Measurements from ENCODE around the gene SCUBE2.
A peak's percentile ranks its signal among the peaks of the same experiment; 100 is the strongest.
"Not testable (repeated sequence)": the region's sequence is repeated elsewhere in the genome, so short reads cannot be mapped to it uniquely, and the experiment has no call there.

Gene SCUBE2

DNA sequence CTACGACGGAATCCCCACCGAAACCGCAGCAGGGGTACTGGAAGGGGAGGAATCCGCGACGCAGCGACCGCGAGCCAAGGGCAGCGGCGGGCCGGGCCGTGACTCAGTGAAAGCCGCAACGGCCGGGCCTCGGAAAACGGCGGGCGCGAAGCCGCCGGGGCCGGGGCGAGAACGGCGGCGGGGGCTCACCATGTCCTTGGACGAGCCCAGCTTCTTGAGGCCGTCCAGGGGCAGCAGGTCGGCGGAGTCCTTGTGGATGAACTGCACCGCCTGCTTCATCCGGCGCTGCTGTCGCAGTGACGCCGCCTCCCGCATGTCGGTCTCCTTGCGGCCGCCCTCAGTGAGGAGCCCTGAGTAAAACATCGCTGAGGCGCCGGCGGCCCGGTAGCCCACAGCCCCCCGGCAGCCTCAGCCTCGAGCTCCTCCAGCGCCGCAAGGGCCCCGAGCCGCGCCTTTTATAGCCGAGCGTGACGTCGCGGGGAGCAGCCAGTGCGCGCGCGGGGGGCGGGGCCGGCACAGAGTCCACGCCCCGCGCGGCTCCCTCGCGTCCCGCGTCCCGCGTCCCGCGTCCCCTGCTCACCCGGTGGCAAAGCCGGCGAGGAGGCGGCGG lies 87.7 kb downstream of the SCUBE2 start, which contains the start of gene NRIP3:
Gene NRIP3, minus strand, starts transcription at position 429 of the 610 bp plus-strand sequence. Its CDS starts 66 bp downstream, at position 363.
- no peak for DNase-seq

DNA sequence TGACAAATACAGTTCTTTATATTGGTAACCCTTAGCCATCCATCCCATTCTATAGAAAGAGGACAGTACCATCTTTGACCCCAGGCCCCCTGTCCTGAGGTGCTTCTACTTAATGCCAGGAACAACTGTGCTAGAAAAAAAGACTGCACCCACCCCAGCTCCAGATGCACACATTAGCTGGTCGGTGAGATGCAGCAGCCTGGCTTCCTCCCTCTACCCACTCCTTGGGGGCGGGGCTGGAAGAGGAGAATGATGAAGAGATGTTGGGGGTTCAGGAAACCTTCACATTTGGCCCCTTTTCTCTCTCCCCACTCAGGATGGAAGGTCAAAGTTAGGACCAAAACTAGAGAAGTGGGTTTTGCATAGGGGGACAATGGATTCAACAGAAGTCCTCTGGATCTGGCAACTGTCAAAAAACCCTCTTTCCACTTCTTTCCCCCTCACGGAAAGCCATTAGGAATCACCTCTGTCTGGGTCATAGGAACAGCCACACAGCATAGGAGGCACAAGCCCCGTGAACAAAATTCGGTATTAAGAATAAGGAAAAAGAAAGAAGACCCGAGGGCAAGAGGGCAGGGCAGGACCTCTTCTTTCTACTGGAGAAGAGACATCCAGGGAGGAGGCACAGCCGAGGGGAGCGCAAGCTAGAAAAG lies 88.4 kb downstream of the SCUBE2 start:
- DNase-seq, result no peak

DNA sequence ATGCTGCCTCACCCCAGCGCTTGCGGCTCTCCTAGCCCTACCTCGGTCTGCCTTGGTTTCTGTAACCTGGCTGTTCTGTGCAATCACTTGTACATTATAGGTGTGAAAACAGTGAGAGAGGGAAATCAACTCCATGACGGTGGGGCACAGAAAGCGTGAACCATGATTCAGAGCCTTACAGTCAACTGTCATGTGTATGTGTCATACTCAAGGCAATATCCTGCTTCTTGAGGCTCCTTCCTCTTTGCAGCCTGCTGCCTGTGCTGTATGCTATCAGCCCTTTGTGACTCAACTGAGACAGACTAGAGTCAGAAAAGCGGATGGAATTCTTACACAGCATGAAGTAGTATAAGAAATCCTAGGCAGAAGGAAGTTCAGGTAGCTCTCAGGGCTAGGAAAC lies 89.7 kb downstream of the SCUBE2 start:
- peak; percentile 86 for DNase-seq

DNA sequence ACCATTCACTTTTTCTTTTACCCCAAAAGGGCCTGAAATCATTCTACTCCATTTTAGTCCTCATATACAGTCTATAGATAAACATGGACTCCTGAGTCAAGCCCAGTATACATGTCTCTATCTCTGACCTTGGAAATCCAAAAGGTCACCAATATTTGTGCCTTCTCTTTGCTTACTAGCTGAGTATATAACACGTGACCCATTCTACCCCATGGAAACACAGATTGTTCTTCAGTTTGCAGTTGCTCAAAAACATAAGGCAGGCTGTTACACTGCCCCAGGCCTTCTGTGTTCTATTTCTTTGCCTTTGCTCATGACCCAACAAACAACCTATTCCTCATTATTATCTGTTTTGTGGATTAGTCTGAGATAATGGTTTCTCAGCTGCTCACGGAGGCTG lies 93.4 kb downstream of the SCUBE2 start:
- DNase-seq, result no peak

DNA sequence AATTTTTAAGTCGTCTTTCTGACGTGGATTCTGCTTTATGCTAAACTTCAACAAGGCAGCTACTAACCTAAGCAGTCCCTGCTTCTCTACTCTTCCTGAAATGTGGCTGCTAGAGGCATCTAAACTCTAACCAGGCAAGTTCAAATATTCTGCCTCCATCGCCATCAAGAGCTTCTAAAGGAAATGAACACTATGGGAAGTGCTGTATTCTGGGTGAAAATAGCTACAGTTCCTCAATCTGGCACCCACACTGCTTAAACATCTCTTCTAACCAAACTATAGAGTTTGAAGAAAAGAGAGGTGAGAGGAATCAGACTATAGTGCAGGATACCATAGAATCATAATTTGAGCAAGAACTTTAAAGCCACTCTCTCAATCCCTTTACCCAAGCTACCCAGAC lies 93.9 kb downstream of the SCUBE2 start:
- DNase-seq, result no peak

DNA sequence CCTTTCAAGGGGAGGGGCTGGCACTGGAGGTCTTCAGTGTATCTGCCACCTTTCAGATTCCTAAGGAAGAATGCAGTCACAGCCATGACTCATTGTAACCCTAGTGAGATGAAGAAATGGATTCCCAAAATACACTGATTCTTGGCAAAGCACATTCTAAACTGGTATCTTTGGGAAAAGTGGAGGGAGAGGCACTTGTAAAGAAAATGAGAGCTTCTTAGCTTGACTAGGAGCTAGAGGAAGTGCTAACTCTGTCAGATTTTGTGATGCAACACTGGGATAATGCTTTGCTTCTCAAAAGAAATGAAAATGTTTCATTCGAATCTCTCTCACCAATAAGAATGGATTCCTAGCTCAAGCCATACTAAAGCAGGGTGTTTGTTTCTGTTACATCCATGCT lies 101.9 kb downstream of the SCUBE2 start:
- no peak for DNase-seq

DNA sequence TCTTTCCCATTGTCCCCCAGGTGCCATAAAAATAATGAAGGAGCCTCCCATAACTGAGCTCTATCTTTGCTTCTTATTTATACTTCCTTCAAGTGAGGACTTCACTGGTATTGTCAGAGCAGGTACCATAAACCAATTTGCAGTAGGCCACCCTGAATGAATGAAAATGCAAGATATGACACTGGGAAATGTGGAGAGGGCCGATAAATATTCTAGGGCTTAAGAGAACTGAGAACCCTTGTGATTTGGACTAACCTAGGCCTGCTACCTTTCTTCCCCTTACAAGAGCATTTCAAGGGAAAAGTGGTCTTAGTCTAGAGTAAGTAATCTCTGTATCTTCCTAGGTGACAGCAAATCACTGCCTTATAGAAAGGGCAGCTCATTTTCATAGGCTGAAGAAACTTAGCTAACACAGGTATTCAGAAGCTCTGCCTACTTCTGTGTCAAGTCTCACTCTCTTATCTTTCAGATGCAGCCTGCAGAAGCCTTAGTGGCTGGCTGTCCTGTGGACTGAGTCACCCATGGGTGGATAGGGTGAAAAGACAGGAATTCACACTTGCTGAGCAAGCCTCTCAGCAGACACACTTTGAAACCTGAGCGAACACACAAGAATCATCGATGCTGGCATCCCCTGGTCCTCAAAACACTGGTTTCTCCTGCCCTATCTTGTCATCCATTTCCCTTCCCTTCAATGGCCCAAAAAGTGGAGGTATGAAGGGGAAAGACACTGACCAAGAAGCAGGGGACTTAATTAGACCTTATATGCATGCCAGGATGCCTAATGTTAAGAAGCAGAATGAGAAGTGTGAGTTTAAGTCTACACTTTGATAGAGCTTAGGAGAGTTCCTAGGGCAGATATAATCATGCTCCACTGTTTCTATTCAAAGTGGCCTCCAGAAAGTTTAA lies 102.8 kb downstream of the SCUBE2 start:
- DNase-seq, result no peak

DNA sequence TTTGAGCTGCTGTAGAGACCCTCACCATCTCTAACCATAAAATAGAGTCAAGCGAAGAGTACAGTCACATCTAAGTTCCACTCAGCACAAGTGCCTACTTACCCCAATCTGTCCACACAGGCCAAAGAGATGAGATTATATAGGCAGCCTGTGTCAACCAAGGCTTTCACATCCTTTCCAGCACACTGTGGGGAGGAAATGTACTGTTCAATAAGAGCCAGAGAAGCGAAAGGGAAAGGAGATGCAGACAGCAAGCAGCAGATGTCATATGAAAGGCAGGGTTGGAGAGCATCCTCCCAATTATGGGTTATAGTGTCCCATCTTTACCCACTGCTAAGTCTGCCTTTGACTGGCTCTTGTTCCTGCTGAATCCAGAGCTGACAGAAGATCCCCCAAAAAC lies 104.0 kb downstream of the SCUBE2 start:
- no peak for DNase-seq

DNA sequence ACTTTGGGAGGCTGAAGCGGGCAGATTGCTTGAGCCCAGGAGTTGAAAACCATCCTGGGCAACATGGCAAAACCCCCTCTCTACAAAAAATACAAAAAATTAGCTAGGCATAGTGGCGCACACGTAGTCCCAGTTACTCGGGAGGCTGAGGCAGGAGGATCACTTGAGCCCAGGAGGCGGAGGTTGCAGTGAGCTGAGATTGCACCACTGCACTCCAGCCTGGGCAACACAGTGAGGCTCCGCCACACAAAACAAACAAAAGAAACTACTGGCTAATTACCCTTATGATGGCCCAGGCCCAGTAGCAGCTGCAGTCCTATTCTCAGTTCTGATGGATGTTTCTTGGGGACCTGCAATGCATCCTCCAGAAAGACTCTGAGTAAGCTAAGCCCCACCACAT lies 104.6 kb downstream of the SCUBE2 start:
- DNase-seq, result not testable (repeated sequence)

DNA sequence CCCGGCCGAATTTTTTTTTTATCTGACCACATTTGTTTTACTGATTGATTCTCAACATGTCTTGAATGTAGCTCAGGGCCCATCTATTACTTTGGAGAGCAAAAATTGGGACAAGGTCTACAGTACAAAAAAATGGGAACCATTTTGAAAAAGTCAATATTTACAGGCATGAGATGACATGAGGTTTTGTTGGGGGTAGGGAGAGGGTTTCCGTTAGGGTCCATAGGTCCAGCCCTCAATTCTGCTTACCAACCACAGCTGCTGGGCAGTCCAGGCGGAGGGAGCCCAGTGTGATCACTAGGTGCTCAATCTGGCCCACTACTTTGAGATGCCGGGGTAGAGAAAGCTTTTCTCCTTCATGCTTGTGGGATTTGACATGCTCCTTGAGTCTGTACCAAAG lies 105.9 kb downstream of the SCUBE2 start:
- DNase-seq, result no peak

DNA sequence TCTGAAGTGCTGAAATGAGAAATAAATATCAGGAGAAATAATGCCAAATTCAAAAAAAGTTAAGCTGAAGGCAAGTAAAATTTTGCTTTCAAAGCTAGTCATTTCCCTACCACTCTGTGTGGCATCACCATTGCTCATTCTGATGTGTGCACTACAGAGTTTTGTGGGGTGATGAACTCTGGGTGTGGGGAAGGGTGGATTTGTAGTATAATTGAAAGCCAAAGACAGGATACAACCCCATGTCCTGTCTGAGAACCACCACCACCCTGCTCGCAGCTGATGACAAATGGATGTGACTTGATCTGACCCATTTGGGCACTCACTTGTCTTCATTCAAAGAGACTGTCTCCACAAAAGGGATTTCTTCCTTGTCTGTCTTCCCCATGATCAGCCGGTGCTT lies 107.8 kb downstream of the SCUBE2 start:
- no peak for DNase-seq

DNA sequence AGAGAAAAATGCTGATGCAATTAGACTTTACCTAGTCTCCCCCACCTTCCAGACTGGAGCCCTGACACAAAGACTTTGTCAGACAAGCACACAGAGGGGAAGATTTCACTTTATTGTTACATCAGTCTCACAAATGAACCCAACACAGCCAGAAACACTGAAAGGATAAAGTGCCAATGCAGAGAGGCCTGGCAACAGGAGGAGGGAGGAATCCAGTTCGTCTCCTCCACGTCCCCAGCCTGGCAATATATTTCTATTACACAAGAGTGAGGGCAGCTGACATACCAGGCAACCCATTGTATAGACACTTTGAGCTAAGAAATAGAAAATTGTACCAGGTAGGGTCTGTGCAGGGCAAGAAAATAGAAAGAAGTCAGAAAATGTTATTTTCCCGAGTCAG lies 110.9 kb downstream of the SCUBE2 start:
- DNase-seq, result no peak

DNA sequence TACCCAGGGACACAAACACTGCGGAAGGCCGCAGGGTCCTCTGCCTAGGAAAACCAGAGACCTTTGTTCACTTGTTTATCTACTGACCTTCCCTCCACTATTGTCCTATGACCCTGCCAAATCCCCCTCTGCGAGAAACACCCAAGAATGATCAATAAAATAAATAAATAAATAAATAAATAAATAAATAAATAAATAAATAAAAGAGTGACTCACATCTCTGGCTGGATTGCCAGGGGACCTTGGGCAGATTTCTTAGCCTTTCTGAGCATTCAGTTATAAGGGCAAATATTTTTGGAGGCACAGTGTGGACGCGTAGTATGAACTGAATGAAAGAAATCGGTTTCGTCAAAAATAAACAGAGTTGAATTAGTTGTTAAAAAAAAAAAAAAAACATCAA lies 112.0 kb downstream of the SCUBE2 start:
- not testable (repeated sequence) for DNase-seq

DNA sequence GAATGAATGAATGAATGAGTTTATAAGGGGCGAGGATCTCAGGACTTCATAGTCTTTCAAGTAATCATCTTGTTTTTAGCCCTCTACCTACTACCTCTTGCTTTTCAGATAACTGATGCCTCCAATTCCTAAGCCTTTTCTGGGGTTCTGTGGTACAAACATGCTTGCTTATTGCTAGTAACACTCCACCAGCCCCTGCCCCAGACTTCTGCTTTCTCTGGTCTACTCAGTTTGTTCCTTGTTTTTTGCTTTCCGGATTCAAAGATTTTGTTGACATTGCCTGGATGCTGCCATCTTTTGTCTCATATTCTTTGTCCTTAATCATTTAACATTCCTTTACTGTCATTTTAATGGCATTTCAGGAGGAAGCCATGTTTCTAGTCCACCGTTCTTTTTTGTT lies 118.3 kb downstream of the SCUBE2 start:
- DNase-seq, result no peak

DNA sequence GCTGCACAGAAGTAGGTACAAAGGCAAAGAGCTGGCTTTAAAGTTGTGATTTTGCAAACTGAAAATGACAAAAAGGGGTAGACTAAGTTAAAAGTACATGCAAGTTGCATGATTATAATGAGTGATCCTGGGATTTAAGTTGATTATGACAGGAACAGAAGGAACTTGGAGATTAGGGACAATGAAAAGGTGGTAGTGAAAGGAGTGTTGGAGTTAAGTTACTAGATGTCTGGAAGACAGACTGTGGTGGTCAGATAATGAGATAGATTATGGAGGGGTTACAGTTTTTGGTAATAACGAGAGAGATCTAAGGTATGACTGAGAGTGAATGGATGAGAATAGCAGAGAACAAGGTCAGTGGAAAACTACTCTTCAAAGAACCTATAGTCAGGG lies 119.5 kb downstream of the SCUBE2 start:
- DNase-seq, result no peak

DNA sequence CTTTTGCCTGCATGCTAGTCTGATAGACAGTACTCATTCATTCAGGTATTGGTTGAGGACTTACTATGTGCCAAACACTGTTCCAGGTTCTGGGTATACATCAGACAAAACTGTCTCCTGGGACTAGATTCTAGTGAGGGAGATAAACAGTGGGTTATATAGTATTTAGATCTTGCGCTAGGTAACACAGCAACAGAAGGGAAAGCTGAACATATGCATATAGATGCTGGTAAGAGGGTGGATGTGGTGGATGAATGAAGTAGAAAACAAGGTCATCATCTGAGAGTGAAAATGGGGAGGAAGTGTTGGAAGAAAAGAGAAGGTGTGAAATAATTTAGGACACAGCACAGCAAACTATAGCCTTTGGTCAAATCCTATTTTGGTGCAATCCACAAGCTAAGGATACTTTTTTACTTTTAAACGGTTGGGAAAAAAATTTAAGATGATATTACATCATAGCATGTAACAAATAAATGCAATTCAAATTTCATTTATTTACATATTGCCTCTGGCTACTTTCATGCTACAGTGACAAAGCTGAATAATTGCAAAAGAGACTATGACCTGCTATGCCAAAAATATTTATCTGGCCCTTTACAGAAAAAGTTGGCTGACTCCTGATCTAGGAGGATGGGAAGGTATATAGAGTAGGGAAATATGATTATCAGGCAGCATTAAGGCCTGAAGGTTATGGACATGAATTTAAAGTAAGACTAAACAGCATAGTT lies 120.0 kb downstream of the SCUBE2 start:
- no peak for DNase-seq

Measured in SIG-M5 (cell line).